OCI-LY1 (cell line): ENCODE results near the gene NCKAP5L.

Source experiments
- CTCF ChIP-seq: fragments of 200-600 bp; sonication (generic), shearing (Covaris generic); IDR thresholded peaks from 2 replicates; pipeline ENCODE4 v1.5.1; 2017; ENCODE audit warnings: mild to moderate bottlenecking, antibody characterized with exemption, low read length, moderate library complexity, mixed read lengths
- EZH2 ChIP-seq: fragments of 200-600 bp; sonication (generic), shearing (Covaris generic); IDR thresholded peaks from 2 replicates; pipeline ENCODE4 v1.8.0; 2017; ENCODE audit warnings: borderline replicate concordance, mixed run types, mild to moderate bottlenecking, antibody characterized with exemption, low read length, moderate library complexity, mixed read lengths

DNA sequence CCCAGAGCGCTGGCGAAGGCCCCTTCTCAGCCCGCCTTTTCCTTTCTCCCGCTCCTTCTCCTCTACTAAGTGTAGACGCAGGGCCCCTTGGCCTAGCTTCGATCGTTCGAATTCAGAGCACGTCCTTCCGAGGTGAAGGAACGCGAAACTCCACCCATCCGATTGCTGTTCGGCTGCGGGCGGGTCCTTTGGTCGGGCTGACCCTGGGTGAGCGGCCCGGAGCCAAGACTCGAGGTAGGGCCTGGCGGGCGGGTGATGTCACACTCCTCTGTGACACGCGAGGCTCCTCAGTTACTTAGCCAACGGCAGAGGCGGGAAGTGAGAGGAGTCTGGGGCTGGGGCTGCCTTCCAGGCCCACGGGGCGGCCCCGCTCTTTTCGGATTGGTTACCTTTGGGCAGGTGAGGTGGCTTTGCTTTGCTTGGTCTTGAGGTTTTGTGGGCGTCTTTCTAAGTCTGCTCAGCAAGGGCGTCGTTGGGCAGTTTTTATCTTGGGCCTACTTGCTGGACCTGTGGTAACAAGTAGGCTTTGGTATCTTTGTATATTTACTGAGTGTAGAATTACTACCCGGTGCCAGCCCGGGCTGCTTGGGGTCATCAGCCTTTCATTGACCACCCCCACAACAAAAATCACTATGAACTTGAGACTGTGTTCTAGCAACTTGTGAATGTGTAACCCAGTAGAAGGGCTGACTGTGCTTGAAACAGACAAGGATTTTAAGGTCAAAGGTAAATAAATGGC lies 86.2 kb downstream of the NCKAP5L start:
- no peak for TF ChIP-seq CTCF
- TF ChIP-seq EZH2 = no peak
